ENCODE measurements around the gene NUDT17. TPM values are rescaled to one million over a fixed set of nuclear protein-coding genes. Genes with fewer than 3 reads are reported as not detected.

The NUDT17 gene
- total RNA-seq, 1 donor from 2014 or later, result not detected

- no peak for DNase-seq (ENCODE audit: low spot score in 2 of 2)
- intact Hi-C loops (cut with DNase I), result no loop called here
- TF ChIP-seq CTCF (IDR thresholded peaks at IDR 0.05), result no peak
- Histone ChIP-seq H3K27ac (no peak overlapping the region), H3K9me3 (no peaks in the 10 kb centered on the region), H3K36me3 (peaks cover 39 to 54% of the 10 kb centered on the region in 2 donors), H3K4me3 (no peak overlapping the region), H3K4me1 (peaks cover 0 to 8% of the 10 kb centered on the region in 2 donors), H3K27me3 (no peaks in the 10 kb centered on the region)
These were observed 2.4 kb upstream of the NUDT17 start for GRCh38 chr1:145843031-145843430.

DNA sequence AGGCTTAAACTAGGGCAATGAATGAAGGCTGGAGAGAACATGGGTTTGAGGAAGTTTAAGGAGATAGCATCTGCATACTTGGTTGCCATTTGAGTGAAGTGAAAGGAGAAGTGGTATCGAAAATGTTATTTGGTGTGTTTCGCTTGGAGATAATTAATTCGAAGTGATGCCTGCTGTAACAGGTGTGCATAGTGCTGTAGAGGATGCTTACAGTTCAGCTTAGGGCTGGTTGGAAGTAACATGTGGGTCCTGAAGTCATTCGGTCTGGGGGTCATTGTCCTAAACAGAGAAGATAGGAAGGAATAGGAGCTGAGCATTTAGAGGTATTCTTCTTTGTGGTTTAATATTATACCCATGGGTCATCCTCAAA lies 301 bp upstream of the NUDT17 start:
- no peak for TF ChIP-seq CTCF (IDR thresholded peaks at IDR 0.05)
- H3K27ac ChIP-seq, result peak overlapping the region; percentile 73 to 78
- H3K9me3 ChIP-seq, result no peaks in the 10 kb centered on the region
- no peaks in the 10 kb centered on the region for H3K27me3 ChIP-seq
- DNase-seq (ENCODE audit: low spot score in 2 of 2), result no peak
- intact Hi-C loops (cut with DNase I), result loop anchor here (1.0 kb wide), 2 partner anchors 14 to 168 kb away; partner anchors contain the start of gene PIAS3
- H3K4me3 ChIP-seq, result peak overlapping the region; percentile 51 to 65
- H3K36me3 ChIP-seq, result peaks cover 21 to 51% of the 10 kb centered on the region in 2 donors
- H3K4me1 ChIP-seq, result peaks cover 0 to 18% of the 10 kb centered on the region in 2 donors

DNA sequence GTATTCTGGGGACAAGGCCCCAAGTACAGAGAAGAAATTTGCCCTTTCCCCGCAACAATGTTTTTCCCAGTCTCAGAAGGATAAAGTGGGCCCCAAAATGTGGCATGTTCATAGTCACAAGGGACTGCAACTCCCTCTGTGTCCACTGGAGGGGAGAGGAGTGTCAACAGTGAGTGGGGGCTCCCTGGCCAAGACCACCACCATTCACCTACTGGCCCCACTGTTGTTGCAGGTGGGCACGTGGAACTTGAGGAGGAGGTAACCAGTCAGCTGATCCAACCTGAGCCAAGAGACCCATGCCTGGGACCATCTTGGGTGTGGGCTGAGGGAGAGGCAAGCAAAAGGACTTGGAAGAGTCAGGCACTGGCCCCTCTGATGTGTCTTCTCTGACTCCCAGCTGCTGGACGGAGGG lies 777 bp downstream of the NUDT17 start:
- H3K27me3 ChIP-seq, result no peaks in the 10 kb centered on the region
- peaks cover 0 to 21% of the 10 kb centered on the region in 2 donors for H3K4me1 ChIP-seq
- H3K36me3 ChIP-seq, result peaks cover 21 to 51% of the 10 kb centered on the region in 2 donors
- H3K9me3 ChIP-seq, result no peaks in the 10 kb centered on the region
- DNase-seq (ENCODE audit: low spot score in 2 of 2), result no peak
- H3K4me3 ChIP-seq, result peak overlapping the region in 1 of 2 donors; percentile 65
- intact Hi-C loops (cut with DNase I), result loop anchor here (2.0 kb wide), 1 partner anchor 65 kb away; the partner anchor contains the start of gene ITGA10
- TF ChIP-seq CTCF (IDR thresholded peaks at IDR 0.05), result peak; percentile 56 to 61 (median 59)
- H3K27ac ChIP-seq, result peak overlapping the region; percentile 73 to 78

- intact Hi-C loops (cut with DNase I), result loop anchor here (2.0 kb wide), 1 partner anchor 63 kb away; the partner anchor contains the start of gene ITGA10
- DNase-seq (ENCODE audit: low spot score in 2 of 2), result no peak
- peaks cover 26 to 52% of the 10 kb centered on the region in 2 donors for H3K36me3 ChIP-seq
These were observed 2.4 kb downstream of the NUDT17 start for GRCh38 chr1:145847827-145848226.

DNA sequence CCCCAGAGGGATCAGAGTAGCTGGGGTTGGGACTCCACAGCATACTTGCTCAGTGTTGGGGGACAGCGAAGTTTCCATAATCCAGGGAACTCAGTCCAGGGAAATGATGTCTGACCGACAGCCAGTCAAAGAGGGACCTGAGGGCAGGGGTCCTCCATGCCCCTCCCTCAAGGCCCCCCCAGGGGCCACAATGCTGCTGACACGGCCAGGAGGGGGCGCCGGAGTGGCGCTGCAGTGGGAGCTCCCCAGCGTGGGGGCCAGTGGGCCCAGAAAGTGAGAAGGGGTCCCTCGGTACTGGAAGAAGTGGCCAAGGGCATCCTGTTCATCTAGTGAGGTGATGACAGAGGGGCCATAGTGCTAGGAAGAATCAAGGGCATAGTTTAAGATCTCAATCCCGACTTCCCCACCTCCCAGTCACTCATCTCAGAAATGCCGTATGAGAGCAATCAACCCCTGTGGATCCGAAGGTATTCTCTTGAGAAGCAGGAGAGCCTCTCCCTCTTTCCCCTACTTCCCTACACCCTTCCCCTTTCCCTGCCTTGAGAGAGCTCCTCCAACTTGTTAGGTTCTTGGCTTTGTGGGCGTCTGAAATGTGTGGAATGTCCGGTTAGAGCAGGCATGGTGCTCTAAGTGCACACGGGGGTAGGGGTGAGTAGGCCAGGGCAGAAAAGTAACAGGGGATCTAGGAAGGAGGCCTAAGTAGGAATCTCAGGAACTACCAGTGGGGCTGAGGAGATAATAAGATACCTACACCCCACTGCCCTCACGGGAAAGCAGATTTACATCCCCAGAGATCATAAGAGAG lies 4.1 kb downstream of the NUDT17 start:
- H3K27ac ChIP-seq, result peak overlapping the region; percentile 72 to 89
- no peaks in the 10 kb centered on the region for H3K27me3 ChIP-seq
- H3K4me3 ChIP-seq, result no peak overlapping the region
- H3K9me3 ChIP-seq, result no peaks in the 10 kb centered on the region
- DNase-seq (ENCODE audit: low spot score in 2 of 2), result no peak
- peaks cover 43 to 65% of the 10 kb centered on the region in 2 donors for H3K36me3 ChIP-seq
- intact Hi-C loops (cut with DNase I), result no loop called here
- TF ChIP-seq CTCF (IDR thresholded peaks at IDR 0.05), result peak in 1 of 3 experiments; percentile 29
- H3K4me1 ChIP-seq, result peaks cover 0 to 21% of the 10 kb centered on the region in 2 donors

More at GRCh38 chr1:145847827-145848226, 2.4 kb downstream of the NUDT17 start:
- Histone ChIP-seq H3K4me3 (no peak overlapping the region), H3K27me3 (no peaks in the 10 kb centered on the region), H3K9me3 (no peaks in the 10 kb centered on the region), H3K27ac (peak overlapping the region; percentile 72 to 89), H3K4me1 (peaks cover 0 to 21% of the 10 kb centered on the region in 2 donors)
- TF ChIP-seq CTCF (IDR thresholded peaks at IDR 0.05), result no peak
